ENCODE measurements around the gene GAS2L1.

The GAS2L1 gene

GRCh38 chr22:29337631-29338284 lies 31.3 kb downstream of the GAS2L1 start:
- no peak overlapping the region for H3K4me3 ChIP-seq (ENCODE audit: low read depth, low read length)
- no peak for DNase-seq (ENCODE audit: low read depth)
- TF ChIP-seq MYC (IDR thresholded peaks at IDR 0.05; ENCODE audit: low read depth, low read length): no peak
- TF ChIP-seq MAX (IDR thresholded peaks at IDR 0.05; ENCODE audit: low read depth, low read length): no peak
- TF ChIP-seq POLR2A (IDR thresholded peaks at IDR 0.05; ENCODE audit: extremely low read depth, insufficient read length): no peak
- TF ChIP-seq CTCF (IDR thresholded peaks at IDR 0.05; ENCODE audit: low read depth, low read length): no peak

GRCh38 chr22:29338398-29338797 lies 31.9 kb downstream of the GAS2L1 start:
- no peak for DNase-seq (ENCODE audit: low read depth)
- TF ChIP-seq MYC (IDR thresholded peaks at IDR 0.05; ENCODE audit: low read depth, low read length) (no peak), POLR2A (IDR thresholded peaks at IDR 0.05; ENCODE audit: extremely low read depth, insufficient read length) (no peak), MAX (IDR thresholded peaks at IDR 0.05; ENCODE audit: low read depth, low read length) (no peak), CTCF (IDR thresholded peaks at IDR 0.05; ENCODE audit: low read depth, low read length) (no peak)

GRCh38 chr22:29339381-29340235 lies 33.2 kb downstream of the GAS2L1 start:
- TF ChIP-seq POLR2A (IDR thresholded peaks at IDR 0.05; ENCODE audit: extremely low read depth, insufficient read length) (no peak), MYC (IDR thresholded peaks at IDR 0.05; ENCODE audit: low read depth, low read length) (no peak), MAX (IDR thresholded peaks at IDR 0.05; ENCODE audit: low read depth, low read length) (no peak), CTCF (IDR thresholded peaks at IDR 0.05; ENCODE audit: low read depth, low read length) (no peak)
- DNase-seq (ENCODE audit: low read depth): no peak
- no peak overlapping the region for H3K4me3 ChIP-seq (ENCODE audit: low read depth, low read length)

More at GRCh38 chr22:29338398-29338797, 31.9 kb downstream of the GAS2L1 start:
- H3K4me3 ChIP-seq (ENCODE audit: low read depth, low read length): no peak overlapping the region

GRCh38 chr22:29340566-29340965 lies 34.1 kb downstream of the GAS2L1 start:
- TF ChIP-seq POLR2A (IDR thresholded peaks at IDR 0.05; ENCODE audit: extremely low read depth, insufficient read length) (no peak), CTCF (IDR thresholded peaks at IDR 0.05; ENCODE audit: low read depth, low read length) (no peak), MAX (IDR thresholded peaks at IDR 0.05; ENCODE audit: low read depth, low read length) (no peak), MYC (IDR thresholded peaks at IDR 0.05; ENCODE audit: low read depth, low read length) (no peak)
- no peak for DNase-seq (ENCODE audit: low read depth)
- H3K4me3 ChIP-seq (ENCODE audit: low read depth, low read length): no peak overlapping the region

- no peak for DNase-seq (ENCODE audit: low read depth)
- TF ChIP-seq POLR2A (IDR thresholded peaks at IDR 0.05; ENCODE audit: extremely low read depth, insufficient read length) (no peak), CTCF (IDR thresholded peaks at IDR 0.05; ENCODE audit: low read depth, low read length) (no peak), MYC (IDR thresholded peaks at IDR 0.05; ENCODE audit: low read depth, low read length) (no peak), MAX (IDR thresholded peaks at IDR 0.05; ENCODE audit: low read depth, low read length) (no peak)
- H3K4me3 ChIP-seq (ENCODE audit: low read depth, low read length): no peak overlapping the region
These were observed 34.8 kb downstream of the GAS2L1 start for GRCh38 chr22:29341056-29341848.

All from NB4 (cell line).